ENCODE measurements around the gene FOXL3. TPM values are rescaled to one million over a fixed set of nuclear protein-coding genes. Genes with fewer than 3 reads are reported as not detected.
"Not testable (repeated sequence)": the region's sequence is repeated elsewhere in the genome, so short reads cannot be mapped to it uniquely, and the experiment has no call there.

FOXL3 gene
- total RNA-seq, 1 experiment from 2014 or later: not detected

DNA sequence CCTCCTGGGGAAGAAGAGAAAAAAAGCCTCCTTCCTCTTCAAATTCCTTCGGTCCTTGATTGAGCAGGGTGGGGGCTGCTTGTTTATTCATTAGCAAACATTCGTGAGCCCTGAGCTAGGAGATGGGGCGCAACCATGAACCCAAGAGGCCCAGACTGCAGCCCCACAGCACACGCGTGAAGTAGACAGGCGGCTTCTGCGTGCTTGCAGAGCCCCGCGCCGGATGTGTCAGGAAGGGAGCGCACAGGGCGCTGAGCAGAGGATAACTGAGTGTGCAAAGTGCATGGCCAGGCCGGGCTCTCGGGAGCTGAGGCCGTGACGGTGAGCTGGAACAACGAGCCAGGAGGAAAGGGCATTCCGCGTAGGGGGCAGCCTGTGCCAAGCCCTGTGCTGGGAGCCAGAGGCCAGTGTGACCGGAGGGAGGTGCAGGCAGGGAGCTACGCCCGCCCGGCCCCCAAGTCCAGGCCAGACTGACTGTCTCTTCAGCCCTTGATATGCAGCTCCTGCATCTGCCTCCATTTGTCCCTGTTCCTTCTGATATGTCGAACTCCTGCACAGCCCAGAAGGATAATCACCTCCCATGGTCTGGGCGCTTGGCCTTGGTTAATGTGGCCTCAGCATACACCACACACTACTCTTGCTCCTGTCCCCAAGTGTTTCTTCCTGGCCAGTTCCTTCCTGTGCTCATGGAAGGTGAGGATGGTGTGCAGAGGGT is 4.6 kb downstream of the FOXL3 start:
- Histone ChIP-seq H3K27ac (ENCODE audit: low read length) (no peak overlapping the region), H3K9me3 (ENCODE audit: low read length) (no peaks in the 10 kb centered on the region), H3K27me3 (ENCODE audit: low read length) (no peaks in the 10 kb centered on the region), H3K36me3 (ENCODE audit: insufficient read depth, low read length) (no peaks in the 10 kb centered on the region), H4K20me1 (ENCODE audit: insufficient read depth, low read depth, low read length) (no peaks in the 10 kb centered on the region), H3K9me2 (replicated peaks; ENCODE audit: insufficient read depth, low read length) (no peaks in the 10 kb centered on the region), H3K9ac (ENCODE audit: low read length) (no peak overlapping the region), H3K79me2 (ENCODE audit: low read length) (no peaks in the 10 kb centered on the region), H2AFZ (ENCODE audit: low read length) (no peak overlapping the region), H3K4me3 (ENCODE audit: low read length) (no peak overlapping the region), H3K4me2 (ENCODE audit: low read depth, low read length, poor library complexity, severe bottlenecking) (no peak overlapping the region), H3K4me1 (ENCODE audit: low read length) (no peaks in the 10 kb centered on the region)
- DNase-seq: no peak

DNA sequence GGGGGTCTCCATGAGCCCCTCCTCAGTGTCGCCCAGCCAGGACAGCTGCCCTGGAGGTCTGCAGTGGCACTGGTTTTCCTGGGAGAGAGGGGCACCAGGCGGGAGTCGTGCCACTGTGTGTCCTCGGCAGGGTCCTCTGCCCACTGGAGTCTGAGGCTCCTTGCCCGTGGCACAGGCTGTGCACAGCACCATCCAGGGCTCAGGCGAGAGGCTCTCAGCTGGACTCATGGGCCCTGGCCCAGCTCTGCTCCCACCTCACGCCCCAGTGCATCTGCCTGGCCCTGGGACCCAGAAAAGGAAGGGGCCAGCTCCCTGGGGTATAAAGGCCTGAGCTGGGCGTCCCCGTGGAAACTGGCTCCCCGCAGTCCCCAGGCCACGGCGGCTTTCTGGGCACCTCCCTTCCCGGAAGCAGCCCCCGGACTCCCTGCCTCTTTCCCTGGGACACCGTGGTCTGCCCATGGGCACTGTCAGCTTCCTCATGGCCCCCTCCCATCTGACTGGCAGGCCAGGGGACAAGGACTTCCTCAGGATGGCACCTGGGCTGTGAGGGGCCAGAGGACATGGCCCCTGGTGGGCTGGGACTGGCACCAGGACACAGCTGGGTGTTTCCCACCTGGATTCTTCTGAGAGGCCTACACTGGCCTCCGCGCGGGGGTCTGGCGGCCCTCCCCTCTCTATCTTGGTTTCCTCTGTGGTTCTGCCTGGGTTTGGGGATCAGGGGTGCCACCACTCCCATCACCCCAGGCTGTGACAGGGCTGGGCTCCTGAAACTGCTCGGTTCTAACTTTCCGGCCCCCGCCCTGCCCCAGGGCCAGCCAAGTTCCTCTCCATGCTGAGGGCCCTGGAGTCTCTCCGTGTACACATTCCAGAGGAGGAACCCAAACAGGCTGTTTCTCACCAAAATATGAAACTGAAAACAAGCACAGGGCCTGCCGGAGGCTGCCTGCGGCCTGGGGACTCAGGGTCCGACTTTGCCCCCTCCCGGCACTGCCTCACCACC is 5.5 kb downstream of the FOXL3 start:
- Histone ChIP-seq H3K4me1 (ENCODE audit: low read length) (no peaks in the 10 kb centered on the region), H3K9me3 (ENCODE audit: low read length) (no peaks in the 10 kb centered on the region), H3K9ac (ENCODE audit: low read length) (no peak overlapping the region)

DNA sequence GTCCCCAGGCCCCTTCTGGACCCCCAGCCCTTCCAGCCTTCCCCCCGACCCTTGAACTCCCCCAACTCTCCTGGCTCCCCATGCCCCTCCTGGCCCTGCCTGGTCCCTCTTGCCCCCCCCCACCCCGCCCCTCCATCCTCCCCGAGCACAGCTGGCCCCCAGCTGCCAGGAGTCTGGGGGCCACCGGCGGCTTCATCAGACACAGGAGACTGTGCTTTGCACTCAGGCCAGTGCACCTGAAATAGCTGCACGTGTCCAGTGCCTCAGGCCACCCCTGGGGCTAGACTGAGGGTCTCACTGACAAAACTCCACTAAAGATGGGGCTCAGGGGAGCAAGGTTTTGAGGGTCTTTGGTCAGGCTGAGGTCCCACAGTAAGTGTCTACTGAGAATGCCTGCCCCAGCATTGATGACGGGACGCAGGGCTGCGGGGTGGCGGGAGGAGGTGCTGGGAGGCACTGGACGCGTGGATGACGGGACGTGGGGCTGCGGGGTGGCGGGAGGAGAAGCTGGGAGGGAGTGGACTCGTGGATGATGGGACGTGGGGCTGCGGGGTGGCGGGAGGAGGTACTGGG is 6.5 kb downstream of the FOXL3 start:
- H3K9me2 ChIP-seq (replicated peaks; ENCODE audit: insufficient read depth, low read length): no peaks in the 10 kb centered on the region
- no peak for DNase-seq
- no peaks in the 10 kb centered on the region for H3K4me1 ChIP-seq (ENCODE audit: low read length)
- H3K27ac ChIP-seq (ENCODE audit: low read length): no peak overlapping the region
- no peaks in the 10 kb centered on the region for H3K79me2 ChIP-seq (ENCODE audit: low read length)
- H4K20me1 ChIP-seq (ENCODE audit: insufficient read depth, low read depth, low read length): no peaks in the 10 kb centered on the region
- no peaks in the 10 kb centered on the region for H3K9me3 ChIP-seq (ENCODE audit: low read length)
- H3K36me3 ChIP-seq (ENCODE audit: insufficient read depth, low read length): no peaks in the 10 kb centered on the region
- H3K9ac ChIP-seq (ENCODE audit: low read length): no peak overlapping the region
- no peak overlapping the region for H3K4me3 ChIP-seq (ENCODE audit: low read length)
- H3K4me2 ChIP-seq (ENCODE audit: low read depth, low read length, poor library complexity, severe bottlenecking): no peak overlapping the region
- no peaks in the 10 kb centered on the region for H3K27me3 ChIP-seq (ENCODE audit: low read length)
- H2AFZ ChIP-seq (ENCODE audit: low read length): no peak overlapping the region

More for the DNA sequence above, 5.5 kb downstream of the FOXL3 start:
- no peak overlapping the region for H3K27ac ChIP-seq (ENCODE audit: low read length)
- H3K4me2 ChIP-seq (ENCODE audit: low read depth, low read length, poor library complexity, severe bottlenecking): no peak overlapping the region
- no peaks in the 10 kb centered on the region for H3K36me3 ChIP-seq (ENCODE audit: insufficient read depth, low read length)
- no peak overlapping the region for H3K4me3 ChIP-seq (ENCODE audit: low read length)
- H2AFZ ChIP-seq (ENCODE audit: low read length): no peak overlapping the region
- DNase-seq: no peak
- no peaks in the 10 kb centered on the region for H3K79me2 ChIP-seq (ENCODE audit: low read length)
- no peaks in the 10 kb centered on the region for H3K27me3 ChIP-seq (ENCODE audit: low read length)
- H4K20me1 ChIP-seq (ENCODE audit: insufficient read depth, low read depth, low read length): no peaks in the 10 kb centered on the region
- no peaks in the 10 kb centered on the region for H3K9me2 ChIP-seq (replicated peaks; ENCODE audit: insufficient read depth, low read length)

DNA sequence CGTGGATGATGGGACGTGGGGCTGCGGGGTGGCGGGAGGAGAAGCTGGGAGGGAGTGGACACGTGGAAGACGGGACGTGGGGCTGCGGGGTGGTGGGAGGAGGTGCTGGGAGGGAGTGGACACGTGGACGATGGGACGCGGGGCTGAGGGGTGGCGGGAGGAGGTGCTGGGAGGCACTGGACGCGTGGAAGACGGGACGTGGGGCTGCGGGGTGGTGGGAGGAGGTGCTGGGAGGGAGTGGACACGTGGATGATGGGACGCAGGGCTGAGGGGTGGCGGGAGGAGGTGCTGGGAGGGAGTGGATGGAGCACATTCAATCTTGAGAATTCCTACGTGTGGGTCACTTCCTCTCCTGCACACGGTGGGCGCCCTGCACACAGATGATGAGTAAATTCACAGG is 7.2 kb downstream of the FOXL3 start:
- not testable (repeated sequence) for H3K4me2 ChIP-seq (ENCODE audit: low read depth, low read length, poor library complexity, severe bottlenecking); H3K79me2 ChIP-seq (ENCODE audit: low read length); H3K9me2 ChIP-seq (replicated peaks; ENCODE audit: insufficient read depth, low read length); H3K27me3 ChIP-seq (ENCODE audit: low read length); DNase-seq; H2AFZ ChIP-seq (ENCODE audit: low read length); H3K4me1 ChIP-seq (ENCODE audit: low read length); H3K27ac ChIP-seq (ENCODE audit: low read length); H3K4me3 ChIP-seq (ENCODE audit: low read length); H4K20me1 ChIP-seq (ENCODE audit: insufficient read depth, low read depth, low read length); H3K36me3 ChIP-seq (ENCODE audit: insufficient read depth, low read length); H3K9ac ChIP-seq (ENCODE audit: low read length); H3K9me3 ChIP-seq (ENCODE audit: low read length)

DNA sequence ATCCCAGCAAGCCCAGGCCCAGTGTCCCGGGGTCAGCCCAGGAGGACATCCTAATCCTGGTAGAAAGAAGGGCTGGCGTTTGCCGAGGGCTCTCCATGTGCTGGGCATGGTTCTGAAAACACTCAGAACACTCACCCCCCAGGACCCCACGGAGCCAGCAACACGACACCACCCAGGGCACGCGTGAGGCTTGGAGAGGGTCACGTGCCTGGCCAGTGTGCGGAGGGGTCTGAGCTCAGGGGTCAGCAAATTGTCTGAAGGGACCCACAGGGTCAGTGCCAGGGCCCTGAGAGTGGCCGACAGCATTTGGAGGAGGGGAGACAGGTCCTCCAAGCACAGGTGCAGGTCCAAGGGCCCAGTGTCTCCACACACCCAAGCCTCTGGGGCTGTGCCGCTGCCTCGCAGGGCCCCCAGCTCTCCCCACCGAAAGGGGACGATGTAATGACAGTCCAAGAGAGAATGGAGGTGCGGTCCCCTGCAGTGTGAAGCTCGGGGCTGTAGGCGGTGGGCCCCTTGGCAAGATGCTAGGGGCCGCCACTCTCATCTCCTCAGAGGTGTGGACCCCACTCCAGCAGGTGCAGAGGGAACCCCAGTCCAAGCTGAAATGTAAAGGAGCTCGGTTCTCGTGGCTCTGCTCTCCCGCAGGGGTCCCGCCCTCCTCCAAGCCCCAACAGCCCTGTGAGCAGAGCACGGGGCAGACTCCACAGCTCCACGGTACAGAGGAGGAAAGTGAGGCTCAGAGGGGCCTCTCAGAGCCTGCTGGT is 7.8 kb downstream of the FOXL3 start:
- H4K20me1 ChIP-seq (ENCODE audit: insufficient read depth, low read depth, low read length): no peaks in the 10 kb centered on the region
- H3K4me2 ChIP-seq (ENCODE audit: low read depth, low read length, poor library complexity, severe bottlenecking): no peak overlapping the region
- no peak overlapping the region for H3K9ac ChIP-seq (ENCODE audit: low read length)
- H3K9me3 ChIP-seq (ENCODE audit: low read length): no peaks in the 10 kb centered on the region
- no peaks in the 10 kb centered on the region for H3K9me2 ChIP-seq (replicated peaks; ENCODE audit: insufficient read depth, low read length)
- no peaks in the 10 kb centered on the region for H3K4me1 ChIP-seq (ENCODE audit: low read length)
- H3K27ac ChIP-seq (ENCODE audit: low read length): no peak overlapping the region
- H3K27me3 ChIP-seq (ENCODE audit: low read length): no peaks in the 10 kb centered on the region
- H3K36me3 ChIP-seq (ENCODE audit: insufficient read depth, low read length): no peaks in the 10 kb centered on the region
- H3K4me3 ChIP-seq (ENCODE audit: low read length): no peak overlapping the region
- no peak overlapping the region for H2AFZ ChIP-seq (ENCODE audit: low read length)
- H3K79me2 ChIP-seq (ENCODE audit: low read length): no peaks in the 10 kb centered on the region
- DNase-seq: no peak

DNA sequence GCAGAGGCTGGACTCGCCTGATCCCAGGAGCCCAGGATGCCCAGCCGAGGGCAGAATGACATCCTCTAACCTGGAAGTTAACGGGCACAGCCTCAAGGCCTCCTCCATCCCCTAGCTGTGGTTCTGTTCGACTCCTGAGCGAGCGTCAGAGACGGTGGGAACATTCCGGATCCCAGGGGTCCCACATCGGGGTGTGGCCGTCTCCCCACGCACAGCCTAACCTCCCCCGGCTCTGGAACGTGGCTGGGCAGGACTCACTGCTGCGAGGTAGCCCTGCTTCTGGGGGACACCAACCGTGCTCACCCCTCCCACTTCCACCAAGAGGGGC is 8.4 kb downstream of the FOXL3 start:
- no peaks in the 10 kb centered on the region for H3K4me1 ChIP-seq (ENCODE audit: low read length)
- no peak for DNase-seq

DNA sequence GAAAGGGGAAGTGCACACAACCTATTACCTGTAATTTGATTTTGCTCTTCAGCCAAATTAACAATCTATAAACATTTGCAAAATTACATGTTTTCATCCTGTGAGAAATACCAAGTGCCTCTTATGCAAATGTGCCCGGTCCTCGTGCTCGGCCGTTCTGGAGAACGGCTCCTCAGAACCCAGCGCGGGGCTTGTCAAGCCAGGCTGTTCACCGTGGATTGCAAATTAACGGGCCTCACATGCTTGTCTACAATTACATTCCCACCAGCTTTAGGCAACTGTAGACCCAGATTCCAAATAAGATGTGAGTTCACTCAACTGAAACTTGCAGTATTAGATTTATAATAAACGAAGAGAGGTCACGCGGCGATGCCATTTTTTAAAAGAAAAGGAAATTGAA is 8.8 kb downstream of the FOXL3 start:
- Histone ChIP-seq H3K9me2 (replicated peaks; ENCODE audit: insufficient read depth, low read length) (no peaks in the 10 kb centered on the region), H3K79me2 (ENCODE audit: low read length) (no peaks in the 10 kb centered on the region), H2AFZ (ENCODE audit: low read length) (no peak overlapping the region), H4K20me1 (ENCODE audit: insufficient read depth, low read depth, low read length) (no peaks in the 10 kb centered on the region), H3K9ac (ENCODE audit: low read length) (no peak overlapping the region), H3K4me1 (ENCODE audit: low read length) (no peaks in the 10 kb centered on the region), H3K4me3 (ENCODE audit: low read length) (no peak overlapping the region), H3K9me3 (ENCODE audit: low read length) (no peaks in the 10 kb centered on the region), H3K4me2 (ENCODE audit: low read depth, low read length, poor library complexity, severe bottlenecking) (no peak overlapping the region), H3K27me3 (ENCODE audit: low read length) (no peaks in the 10 kb centered on the region), H3K36me3 (ENCODE audit: insufficient read depth, low read length) (no peaks in the 10 kb centered on the region), H3K27ac (ENCODE audit: low read length) (no peak overlapping the region)
- no peak for DNase-seq

More for the DNA sequence above, 8.4 kb downstream of the FOXL3 start:
- H2AFZ ChIP-seq (ENCODE audit: low read length): no peak overlapping the region
- no peak overlapping the region for H3K4me2 ChIP-seq (ENCODE audit: low read depth, low read length, poor library complexity, severe bottlenecking)
- no peak overlapping the region for H3K27ac ChIP-seq (ENCODE audit: low read length)
- H3K4me3 ChIP-seq (ENCODE audit: low read length): no peak overlapping the region
- H3K27me3 ChIP-seq (ENCODE audit: low read length): no peaks in the 10 kb centered on the region
- no peaks in the 10 kb centered on the region for H4K20me1 ChIP-seq (ENCODE audit: insufficient read depth, low read depth, low read length)
- no peaks in the 10 kb centered on the region for H3K9me3 ChIP-seq (ENCODE audit: low read length)
- no peaks in the 10 kb centered on the region for H3K36me3 ChIP-seq (ENCODE audit: insufficient read depth, low read length)
- no peak overlapping the region for H3K9ac ChIP-seq (ENCODE audit: low read length)
- no peaks in the 10 kb centered on the region for H3K79me2 ChIP-seq (ENCODE audit: low read length)
- H3K9me2 ChIP-seq (replicated peaks; ENCODE audit: insufficient read depth, low read length): no peaks in the 10 kb centered on the region

DNA sequence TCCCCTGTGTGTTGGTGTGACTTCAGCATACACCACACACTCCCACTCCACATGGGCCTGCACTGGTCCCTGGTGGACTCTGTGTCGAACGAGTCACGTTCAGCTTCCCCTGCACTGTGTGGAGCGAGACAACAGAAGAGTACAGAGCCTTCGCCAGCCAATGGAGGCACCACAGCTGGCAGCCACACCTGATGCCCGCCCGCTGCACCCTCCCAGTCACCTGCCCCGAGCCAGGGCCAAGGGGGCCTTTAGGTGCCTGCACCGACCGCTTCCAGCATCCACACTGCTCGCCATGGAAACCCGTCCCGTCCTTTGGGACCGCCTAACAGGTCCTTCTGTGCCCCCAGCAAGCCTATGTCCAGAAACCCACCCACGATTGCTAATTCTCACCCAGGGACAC is 9.2 kb downstream of the FOXL3 start:
- no peaks in the 10 kb centered on the region for H3K79me2 ChIP-seq (ENCODE audit: low read length)
- H3K4me3 ChIP-seq (ENCODE audit: low read length): no peak overlapping the region
- no peaks in the 10 kb centered on the region for H3K4me1 ChIP-seq (ENCODE audit: low read length)
- H3K27ac ChIP-seq (ENCODE audit: low read length): no peak overlapping the region
- no peaks in the 10 kb centered on the region for H3K9me2 ChIP-seq (replicated peaks; ENCODE audit: insufficient read depth, low read length)
- H3K4me2 ChIP-seq (ENCODE audit: low read depth, low read length, poor library complexity, severe bottlenecking): no peak overlapping the region
- H3K36me3 ChIP-seq (ENCODE audit: insufficient read depth, low read length): no peaks in the 10 kb centered on the region
- H2AFZ ChIP-seq (ENCODE audit: low read length): no peak overlapping the region
- no peak for DNase-seq
- no peaks in the 10 kb centered on the region for H3K27me3 ChIP-seq (ENCODE audit: low read length)
- H3K9me3 ChIP-seq (ENCODE audit: low read length): no peaks in the 10 kb centered on the region
- H3K9ac ChIP-seq (ENCODE audit: low read length): no peak overlapping the region
- H4K20me1 ChIP-seq (ENCODE audit: insufficient read depth, low read depth, low read length): no peaks in the 10 kb centered on the region

Data from Karpas-422 (cell line).